ENCODE measurements around the gene RDM1. TPM values are rescaled to one million over a fixed set of nuclear protein-coding genes. Genes with fewer than 3 reads are reported as not detected.

RDM1 gene
- total RNA-seq, 2 donors from 2014 or later, result not detected

DNA sequence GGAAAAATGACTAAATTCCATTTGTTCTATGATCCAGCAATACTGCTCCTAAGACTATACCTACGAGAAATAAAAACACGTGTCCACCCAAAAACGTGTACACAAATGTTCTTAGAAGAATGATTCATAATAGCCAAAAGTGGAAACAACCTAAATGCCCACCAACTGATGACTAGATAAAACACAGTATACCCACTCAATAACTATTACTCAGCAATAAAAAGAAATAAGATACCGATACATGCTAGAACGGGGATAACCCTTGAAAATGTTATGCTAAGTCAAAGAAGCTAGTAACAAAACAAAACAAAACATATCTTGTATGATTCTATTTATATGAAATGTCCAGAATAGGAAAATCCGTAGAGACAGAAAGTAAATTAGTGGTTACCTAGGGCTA is 33.1 kb upstream of the RDM1 start:
- Histone ChIP-seq H3K36me3 (no peaks in the 10 kb centered on the region), H3K27me3 (no peaks in the 10 kb centered on the region), H3K4me1 (no peaks in the 10 kb centered on the region), H3K27ac (no peak overlapping the region), H3K4me3 (no peak overlapping the region), H3K9me3 (no peaks in the 10 kb centered on the region)
- no peak for DNase-seq (ENCODE audit: low spot score)
- TF ChIP-seq, protein P1, sequence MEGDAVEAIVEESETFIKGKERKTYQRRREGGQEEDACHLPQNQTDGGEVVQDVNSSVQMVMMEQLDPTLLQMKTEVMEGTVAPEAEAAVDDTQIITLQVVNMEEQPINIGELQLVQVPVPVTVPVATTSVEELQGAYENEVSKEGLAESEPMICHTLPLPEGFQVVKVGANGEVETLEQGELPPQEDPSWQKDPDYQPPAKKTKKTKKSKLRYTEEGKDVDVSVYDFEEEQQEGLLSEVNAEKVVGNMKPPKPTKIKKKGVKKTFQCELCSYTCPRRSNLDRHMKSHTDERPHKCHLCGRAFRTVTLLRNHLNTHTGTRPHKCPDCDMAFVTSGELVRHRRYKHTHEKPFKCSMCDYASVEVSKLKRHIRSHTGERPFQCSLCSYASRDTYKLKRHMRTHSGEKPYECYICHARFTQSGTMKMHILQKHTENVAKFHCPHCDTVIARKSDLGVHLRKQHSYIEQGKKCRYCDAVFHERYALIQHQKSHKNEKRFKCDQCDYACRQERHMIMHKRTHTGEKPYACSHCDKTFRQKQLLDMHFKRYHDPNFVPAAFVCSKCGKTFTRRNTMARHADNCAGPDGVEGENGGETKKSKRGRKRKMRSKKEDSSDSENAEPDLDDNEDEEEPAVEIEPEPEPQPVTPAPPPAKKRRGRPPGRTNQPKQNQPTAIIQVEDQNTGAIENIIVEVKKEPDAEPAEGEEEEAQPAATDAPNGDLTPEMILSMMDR (IDR thresholded peaks at IDR 0.05), result no peak

DNA sequence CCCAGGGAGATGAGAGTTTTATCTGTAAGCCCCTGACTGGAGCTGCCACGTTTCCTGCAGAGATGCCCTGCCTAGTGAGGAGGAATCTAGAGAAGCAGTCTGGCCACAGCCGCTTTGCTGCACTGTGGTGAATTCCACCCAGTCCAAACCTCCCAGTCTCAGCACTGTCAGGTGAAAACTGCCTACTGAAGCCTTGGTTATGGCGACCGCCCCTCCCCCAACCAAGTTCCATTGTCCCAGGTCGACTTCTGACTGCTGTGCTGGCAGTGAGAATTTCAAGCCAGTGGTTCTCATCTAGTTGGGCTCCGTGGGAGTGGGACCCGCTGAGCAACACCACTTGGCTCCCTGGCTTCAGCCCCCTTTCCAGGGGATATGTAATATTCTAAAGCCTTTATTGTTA is 23.1 kb upstream of the RDM1 start:
- Histone ChIP-seq H3K27ac (no peak overlapping the region), H3K27me3 (no peaks in the 10 kb centered on the region), H3K9me3 (no peaks in the 10 kb centered on the region), H3K4me1 (no peaks in the 10 kb centered on the region), H3K4me3 (no peak overlapping the region), H3K36me3 (no peaks in the 10 kb centered on the region)
- DNase-seq (ENCODE audit: low spot score), result no peak
- TF ChIP-seq, protein P1 (IDR thresholded peaks at IDR 0.05), result no peak

DNA sequence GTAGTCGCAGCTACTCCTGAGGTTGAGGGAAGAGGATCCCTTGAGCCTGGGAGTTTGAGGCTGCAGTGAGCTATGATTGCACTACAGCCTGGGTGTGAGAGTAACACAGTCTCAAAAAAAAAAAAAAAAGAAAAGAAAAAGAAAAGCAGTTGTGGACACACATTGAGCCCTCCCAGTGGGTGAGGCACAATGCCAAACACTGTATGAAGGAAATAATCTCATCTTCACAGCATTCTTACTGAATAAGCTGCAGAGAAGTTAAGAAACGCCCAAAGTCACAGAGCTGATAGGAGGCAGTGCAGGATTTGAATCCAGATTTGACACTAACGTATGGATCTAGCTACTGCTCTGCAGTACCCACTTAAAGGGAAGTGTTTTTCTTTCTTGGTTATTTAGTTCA is 18.8 kb upstream of the RDM1 start:
- no peak overlapping the region for H3K4me3 ChIP-seq
- H3K27ac ChIP-seq, result no peak overlapping the region
- no peaks in the 10 kb centered on the region for H3K4me1 ChIP-seq
- TF ChIP-seq, protein P1 (IDR thresholded peaks at IDR 0.05), result no peak
- no peaks in the 10 kb centered on the region for H3K27me3 ChIP-seq
- no peaks in the 10 kb centered on the region for H3K36me3 ChIP-seq
- no peak for DNase-seq (ENCODE audit: low spot score)
- H3K9me3 ChIP-seq, result no peaks in the 10 kb centered on the region

DNA sequence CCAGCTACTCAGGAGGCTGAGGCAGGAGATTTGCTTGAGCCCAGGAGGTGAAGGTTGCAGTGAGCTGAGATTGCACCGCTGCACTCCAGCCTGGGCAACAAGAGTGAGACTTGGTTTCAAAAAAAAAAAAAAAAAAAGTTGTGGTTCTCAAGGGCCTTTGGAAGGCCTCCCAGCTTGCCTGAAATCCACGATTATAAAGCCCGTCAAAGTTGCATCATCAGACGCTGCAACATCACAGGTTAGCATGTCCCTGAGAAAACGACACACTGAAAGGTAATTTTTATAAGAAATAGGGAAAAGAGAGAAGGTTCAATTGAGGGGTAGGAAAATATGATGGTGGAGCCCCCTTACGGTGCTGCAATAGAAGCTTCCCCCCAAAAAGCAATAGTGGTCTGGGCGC is 17.5 kb upstream of the RDM1 start:
- H3K9me3 ChIP-seq, result no peaks in the 10 kb centered on the region

DNA sequence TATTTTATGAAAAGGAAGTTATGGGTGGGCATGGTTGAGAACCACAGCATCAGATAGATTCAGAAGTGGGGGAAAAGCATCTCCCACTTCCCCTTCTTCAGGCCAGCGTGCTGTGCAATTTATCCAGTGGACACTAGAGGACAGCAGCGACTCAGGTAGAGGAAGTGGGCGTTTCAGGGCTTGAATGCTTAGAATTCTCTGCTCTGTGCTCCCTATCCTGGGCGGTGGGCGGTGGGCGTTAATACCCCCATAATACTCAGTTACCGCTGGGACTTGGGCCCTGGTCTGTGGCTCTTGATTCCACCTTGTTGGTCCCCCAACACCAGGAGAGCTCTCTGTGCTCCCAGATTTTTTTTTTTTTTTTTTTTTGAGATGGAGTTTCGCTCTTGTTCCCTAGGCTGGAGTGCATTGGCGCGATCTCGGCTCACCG is 16.6 kb upstream of the RDM1 start:
- DNase-seq (ENCODE audit: low spot score), result no peak
- Histone ChIP-seq H3K36me3 (no peaks in the 10 kb centered on the region), H3K4me1 (no peaks in the 10 kb centered on the region), H3K27me3 (no peaks in the 10 kb centered on the region), H3K9me3 (no peaks in the 10 kb centered on the region), H3K4me3 (no peak overlapping the region), H3K27ac (no peak overlapping the region)
- TF ChIP-seq, protein P1 (IDR thresholded peaks at IDR 0.05), result peak; percentile 67 to 79

More for the DNA sequence above, 17.5 kb upstream of the RDM1 start:
- Histone ChIP-seq H3K27ac (no peak overlapping the region), H3K4me1 (no peaks in the 10 kb centered on the region), H3K27me3 (no peaks in the 10 kb centered on the region), H3K4me3 (no peak overlapping the region), H3K36me3 (no peaks in the 10 kb centered on the region)
- DNase-seq (ENCODE audit: low spot score), result no peak
- TF ChIP-seq, protein P1 (IDR thresholded peaks at IDR 0.05), result no peak

- Histone ChIP-seq H3K27ac (no peak overlapping the region), H3K4me3 (no peak overlapping the region), H3K27me3 (no peaks in the 10 kb centered on the region)
Measured at GRCh38 chr17:35944151-35944550, 13.6 kb upstream of the RDM1 start.

More at GRCh38 chr17:35944151-35944550, 13.6 kb upstream of the RDM1 start:
- H3K4me1 ChIP-seq, result no peaks in the 10 kb centered on the region
- H3K36me3 ChIP-seq, result no peaks in the 10 kb centered on the region
- DNase-seq (ENCODE audit: low spot score), result no peak
- TF ChIP-seq, protein P1 (IDR thresholded peaks at IDR 0.05), result no peak
- H3K9me3 ChIP-seq, result no peaks in the 10 kb centered on the region
